AG04450 (cell line): ENCODE measurements around the gene ADGRD1. TPM values are rescaled to one million over a fixed set of nuclear protein-coding genes. Genes with fewer than 3 reads are reported as not detected.

ENCODE experiments used
- CTCF ChIA-PET: fragments of 300-600, 350-600 bp; formaldehyde crosslinking; extraction: SDS; loops from one replicate; lab custom pipeline; 2022; ENCODE audit warnings: antibody characterized with exemption, inconsistent platforms; lab: Charles Lee
- POLR2A ChIA-PET: fragments of 350-600 bp; formaldehyde crosslinking; extraction: SDS; loops from one replicate; lab custom pipeline; 2021; ENCODE audit warnings: antibody characterized with exemption, inconsistent platforms; lab: Yijun Ruan, JAX
- DNase-seq: peaks from one replicate; pipeline ENCODE4 v3.0.0-alpha.2; 2011; ENCODE audit warnings: low read depth, low spot score
- H3K27ac ChIP-seq: one replicate; pipeline ENCODE4 v1.5.1; 2012; ENCODE audit warnings: low read depth, low read length, control low read depth
- H3K27me3 ChIP-seq: one replicate; pipeline ENCODE4 v1.6.0; 2012; ENCODE audit warnings: low read length; ENCODE audit not compliant: control insufficient read depth, insufficient read depth
- H3K4me3 ChIP-seq: 2 replicates; pipeline ENCODE4 v1.5.1; 2011; ENCODE audit warnings: mild to moderate bottlenecking, low read depth, low read length, control low read depth
- H3K9me3 ChIP-seq: 2 replicates; pipeline ENCODE4 v1.5.1; 2012; ENCODE audit warnings: low read length; ENCODE audit not compliant: control insufficient read depth, insufficient read depth
- polyA plus RNA-seq: library from polyadenylated mRNA; depleted of rRNA; stranded (reverse); fragments of >200 nt; gene quantifications from 2 replicates; pipeline ENCODE4 v1.2.3, GENCODE V29; 2011
- TF ChIP-seq, protein P1 (sequence below): IDR thresholded peaks from 2 replicates; pipeline ENCODE4 v1.5.1; 2011; ENCODE audit warnings: low read depth, low read length, control low read depth, inconsistent platforms

The ADGRD1 gene
- polyA plus RNA-seq, 1 experiment, result 0.05 TPM

DNA sequence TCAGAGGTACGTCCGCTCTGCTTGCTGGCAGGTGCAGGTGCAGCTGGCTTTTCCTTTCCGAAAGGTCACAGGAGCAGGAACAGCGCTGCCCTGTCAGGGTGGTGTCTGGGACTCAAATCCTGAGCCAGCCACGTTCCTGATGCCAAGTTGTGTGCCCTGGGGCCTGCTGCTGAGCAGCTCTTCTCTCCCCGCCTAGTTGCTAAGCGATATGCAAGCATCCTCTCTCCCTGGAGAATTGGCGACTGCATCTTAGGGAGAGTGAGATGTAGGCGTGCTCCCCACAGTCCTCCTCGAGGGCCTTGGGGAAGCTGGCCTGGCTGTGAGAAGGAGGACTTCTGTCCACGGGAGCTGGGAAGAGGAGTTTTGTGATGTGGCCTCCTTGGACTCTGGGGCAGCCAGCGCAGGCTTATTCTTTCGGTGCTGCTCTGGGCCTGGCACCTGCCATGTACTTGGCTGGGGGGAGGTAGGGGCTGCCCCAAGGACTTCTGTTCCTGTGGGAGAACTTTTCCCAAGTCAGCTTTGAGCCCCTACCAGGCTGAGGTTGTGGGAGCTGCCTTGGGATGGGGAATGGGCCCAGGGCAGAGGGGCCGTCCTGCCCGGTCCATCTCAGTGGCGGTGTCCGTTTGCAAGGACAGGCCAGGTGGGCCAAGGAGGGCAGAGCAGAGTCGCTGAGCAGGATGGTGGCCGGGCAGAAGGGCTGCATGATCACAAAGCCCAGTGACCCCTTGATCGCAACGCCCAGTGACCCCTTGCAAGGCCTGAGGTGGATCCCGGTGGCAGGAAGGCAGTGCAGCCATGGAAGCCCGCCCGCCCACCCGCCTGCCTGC is 183.5 kb downstream of the ADGRD1 start:
- TF ChIP-seq, protein P1, sequence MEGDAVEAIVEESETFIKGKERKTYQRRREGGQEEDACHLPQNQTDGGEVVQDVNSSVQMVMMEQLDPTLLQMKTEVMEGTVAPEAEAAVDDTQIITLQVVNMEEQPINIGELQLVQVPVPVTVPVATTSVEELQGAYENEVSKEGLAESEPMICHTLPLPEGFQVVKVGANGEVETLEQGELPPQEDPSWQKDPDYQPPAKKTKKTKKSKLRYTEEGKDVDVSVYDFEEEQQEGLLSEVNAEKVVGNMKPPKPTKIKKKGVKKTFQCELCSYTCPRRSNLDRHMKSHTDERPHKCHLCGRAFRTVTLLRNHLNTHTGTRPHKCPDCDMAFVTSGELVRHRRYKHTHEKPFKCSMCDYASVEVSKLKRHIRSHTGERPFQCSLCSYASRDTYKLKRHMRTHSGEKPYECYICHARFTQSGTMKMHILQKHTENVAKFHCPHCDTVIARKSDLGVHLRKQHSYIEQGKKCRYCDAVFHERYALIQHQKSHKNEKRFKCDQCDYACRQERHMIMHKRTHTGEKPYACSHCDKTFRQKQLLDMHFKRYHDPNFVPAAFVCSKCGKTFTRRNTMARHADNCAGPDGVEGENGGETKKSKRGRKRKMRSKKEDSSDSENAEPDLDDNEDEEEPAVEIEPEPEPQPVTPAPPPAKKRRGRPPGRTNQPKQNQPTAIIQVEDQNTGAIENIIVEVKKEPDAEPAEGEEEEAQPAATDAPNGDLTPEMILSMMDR, result no peak
- H3K4me3 ChIP-seq, result no peak overlapping the region
- H3K9me3 ChIP-seq, result peaks cover 82% of the 10 kb centered on the region
- POLR2A ChIA-PET, result no interaction called here
- no peak for DNase-seq
- no peaks in the 10 kb centered on the region for H3K27me3 ChIP-seq
- CTCF ChIA-PET, result no interaction called here
- H3K27ac ChIP-seq, result no peak overlapping the region

- Histone ChIP-seq H3K9me3 (peaks cover 79% of the 10 kb centered on the region), H3K4me3 (no peak overlapping the region), H3K27ac (no peak overlapping the region), H3K27me3 (no peaks in the 10 kb centered on the region)
- CTCF ChIA-PET, result no interaction called here
- TF ChIP-seq, protein P1, result no peak
- DNase-seq, result no peak
- POLR2A ChIA-PET, result no interaction called here
Observed at GRCh38 chr12:131137836-131138637, 184.3 kb downstream of the ADGRD1 start.

- CTCF ChIA-PET, result no interaction called here
- no peak overlapping the region for H3K27ac ChIP-seq
- no peak overlapping the region for H3K4me3 ChIP-seq
- POLR2A ChIA-PET, result no interaction called here
- no peaks in the 10 kb centered on the region for H3K27me3 ChIP-seq
- TF ChIP-seq, protein P1, result no peak
- H3K9me3 ChIP-seq, result peaks cover 75% of the 10 kb centered on the region
- no peak for DNase-seq
Observed at GRCh38 chr12:131138638-131139362, 185.1 kb downstream of the ADGRD1 start.

DNA sequence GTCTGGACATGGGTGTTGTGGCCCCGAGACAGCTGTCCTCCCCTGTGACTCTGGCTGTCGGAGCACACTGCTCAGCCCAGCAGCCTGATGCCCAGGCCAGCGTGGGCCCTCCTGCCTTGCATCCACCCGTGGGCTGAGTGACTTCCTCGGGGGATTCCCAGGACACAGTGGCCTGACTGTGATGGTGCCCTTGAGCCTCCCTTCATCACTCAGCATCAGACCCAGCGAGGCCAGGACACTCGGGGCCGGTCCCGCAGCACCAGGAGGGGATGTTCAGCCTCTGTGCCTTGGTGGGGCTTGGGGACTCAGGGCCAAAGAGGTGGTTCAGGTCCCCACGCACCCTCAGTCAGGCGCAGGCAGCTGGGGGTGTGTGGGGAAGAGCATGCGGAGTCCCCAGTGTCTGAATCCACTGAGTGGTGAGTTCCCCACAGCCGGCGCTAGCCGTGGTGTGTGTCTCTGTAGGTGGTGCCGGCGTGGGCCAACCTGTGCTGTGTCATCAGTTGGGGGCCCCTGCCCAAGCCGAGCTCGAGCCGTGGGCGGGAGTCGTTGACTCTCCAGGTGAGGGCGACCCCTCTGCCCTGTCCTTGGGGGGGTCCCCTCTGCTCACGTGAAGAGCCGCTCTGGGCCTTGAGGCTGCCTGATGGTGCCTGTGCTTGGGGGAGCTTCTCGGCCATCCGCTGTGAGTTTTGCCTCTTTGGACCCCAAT is 185.8 kb downstream of the ADGRD1 start:
- DNase-seq, result no peak
- ChIA-PET CTCF (no interaction called here), POLR2A (no interaction called here)
- H3K4me3 ChIP-seq, result no peak overlapping the region
- no peak overlapping the region for H3K27ac ChIP-seq
- TF ChIP-seq, protein P1, result no peak
- H3K9me3 ChIP-seq, result peaks cover 71% of the 10 kb centered on the region
- H3K27me3 ChIP-seq, result no peaks in the 10 kb centered on the region
